Amygdala (tissue), 56 donors: Measurements from ENCODE around the gene TIMM17A.
A peak's percentile ranks its signal among the peaks of the same experiment; 100 is the strongest.
"Not testable (repeated sequence)": the region's sequence is repeated elsewhere in the genome, so short reads cannot be mapped to it uniquely, and the experiment has no call there.

Experiments used
- DNase-seq, 56 donors: peaks; one replicate each; lab custom pipeline; 2025; lab: John Stamatoyannopoulos, UW

Gene TIMM17A

DNA sequence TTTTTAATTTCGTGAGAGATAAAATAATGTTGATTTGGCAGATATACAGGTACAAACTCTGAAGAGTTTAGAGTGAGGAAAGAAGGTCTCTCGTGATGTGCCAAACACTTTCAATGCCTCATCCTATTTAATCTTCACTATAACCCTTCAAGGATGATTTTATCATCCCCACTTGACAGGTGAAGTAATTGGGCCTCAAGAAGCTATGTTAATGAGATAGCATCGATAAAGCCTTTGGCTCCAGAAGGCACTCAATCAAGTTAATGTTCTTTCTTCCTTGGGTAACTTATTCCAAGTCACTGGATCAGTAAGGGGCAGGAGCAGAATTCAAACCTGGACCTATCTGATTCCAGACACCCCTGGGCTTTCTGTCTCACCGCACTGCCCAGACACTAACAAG, 16.2 kb upstream of the TIMM17A start:
- no peak for DNase-seq

DNA sequence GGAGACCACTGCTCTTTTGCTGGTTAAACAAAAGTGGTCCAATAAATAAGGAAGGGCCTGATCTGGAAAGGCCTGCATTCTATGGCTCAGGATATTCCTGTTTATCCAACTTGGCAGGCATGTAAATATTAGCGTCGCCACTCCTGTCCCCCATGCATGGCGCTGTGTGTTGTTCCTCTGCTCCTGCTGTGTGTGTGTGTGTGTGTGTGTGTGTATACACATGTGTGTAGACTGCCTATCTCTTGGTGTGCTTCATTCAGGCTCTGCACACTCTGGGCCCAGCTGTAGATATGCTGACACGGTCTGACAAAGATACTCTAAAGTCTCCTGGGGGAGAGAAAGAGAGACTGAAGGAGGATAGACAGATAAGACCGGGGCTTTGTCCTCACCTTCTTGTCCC, 15.7 kb upstream of the TIMM17A start:
- no peak for DNase-seq

DNA sequence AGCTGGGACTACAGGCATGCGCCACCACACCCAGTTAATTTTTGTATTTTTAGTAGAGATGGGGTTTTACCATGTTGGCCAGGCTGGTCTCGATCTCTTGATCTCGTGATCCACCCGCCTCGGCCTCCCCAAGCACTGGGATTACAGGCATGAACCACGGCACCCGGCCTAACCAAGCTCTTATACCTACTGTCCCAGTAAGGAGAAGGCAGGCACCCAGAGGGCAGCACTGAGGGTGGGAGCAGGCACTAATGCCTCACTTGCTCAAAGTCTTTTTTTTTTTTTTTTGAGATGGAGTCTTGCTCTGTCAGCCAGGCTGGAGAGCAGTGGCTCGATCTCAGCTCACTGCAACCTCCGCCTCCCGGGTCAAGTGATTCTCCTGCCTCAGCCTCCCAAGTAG, 15.0 kb upstream of the TIMM17A start:
- DNase-seq = not testable (repeated sequence)

DNA sequence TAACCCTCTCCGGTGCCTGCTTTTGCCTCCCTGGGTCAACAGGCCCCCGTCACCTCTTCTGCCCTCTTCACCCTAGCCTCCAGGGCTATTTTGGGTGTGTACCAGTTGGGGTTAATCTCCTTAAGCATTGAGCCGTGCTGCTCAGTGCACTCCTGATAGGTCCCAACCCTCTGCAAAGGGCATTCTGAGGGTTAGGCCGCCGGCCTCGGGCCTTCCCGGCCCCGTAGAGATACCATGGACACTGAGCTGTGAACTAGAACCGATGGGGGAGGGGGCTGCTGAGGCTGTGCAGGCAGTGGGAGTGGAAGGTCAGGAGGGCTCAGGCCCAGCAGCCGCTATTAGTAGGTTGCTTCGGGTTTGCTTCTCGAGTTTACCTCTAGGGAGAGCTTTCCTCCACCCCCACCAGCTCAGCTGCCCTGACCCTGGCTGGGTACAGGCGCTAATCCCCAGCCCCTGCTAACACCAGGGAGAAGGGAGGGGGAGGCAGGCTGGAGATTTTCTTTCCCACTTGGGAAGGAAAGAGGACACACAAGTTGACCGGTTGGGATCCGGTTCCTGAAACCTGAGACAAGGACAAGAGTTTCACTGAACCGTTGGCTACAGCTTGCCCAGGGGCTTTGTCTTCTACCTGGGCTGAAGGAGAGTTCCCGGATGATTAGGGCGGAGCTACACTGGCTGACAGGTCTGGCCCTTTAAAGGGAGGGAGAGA, 13.7 kb upstream of the TIMM17A start:
- DNase-seq = no peak

DNA sequence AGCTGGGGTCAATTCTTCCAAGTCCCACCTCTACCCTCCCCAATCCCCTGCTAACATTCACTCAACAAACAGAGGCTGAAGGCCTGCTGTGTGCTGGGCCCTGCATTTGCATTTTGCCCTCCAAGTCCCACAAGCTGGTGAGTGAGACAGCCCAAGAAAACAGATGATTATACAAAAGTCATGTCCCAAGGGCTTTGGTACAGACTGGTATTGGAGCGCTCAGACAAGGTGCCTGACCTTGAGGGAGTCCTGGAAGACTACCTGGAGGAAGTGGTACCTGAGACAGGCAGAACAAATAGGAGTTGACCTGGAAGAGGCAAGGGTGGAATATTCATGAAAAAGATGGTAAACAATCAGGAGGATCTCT, 13.2 kb upstream of the TIMM17A start:
- no peak for DNase-seq

DNA sequence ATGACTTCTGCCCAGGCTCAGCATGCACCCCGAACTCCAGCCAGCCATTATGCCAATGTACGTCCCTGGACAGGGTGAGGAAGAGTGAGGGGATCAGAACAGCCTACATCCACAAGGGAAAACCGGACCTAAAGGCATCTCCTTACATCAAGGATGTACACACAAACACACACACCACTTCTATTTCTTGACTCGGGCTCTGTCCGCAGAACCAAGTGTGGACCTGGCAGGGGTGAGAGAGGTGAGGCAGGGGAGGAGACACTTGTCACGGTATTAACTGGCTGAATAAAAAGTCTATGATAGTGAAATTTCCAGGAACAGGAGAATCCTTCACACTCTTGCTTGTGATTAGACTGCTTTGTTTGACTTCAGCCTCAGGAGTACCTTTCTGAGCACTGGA, 11.3 kb upstream of the TIMM17A start:
- DNase-seq = no peak

DNA sequence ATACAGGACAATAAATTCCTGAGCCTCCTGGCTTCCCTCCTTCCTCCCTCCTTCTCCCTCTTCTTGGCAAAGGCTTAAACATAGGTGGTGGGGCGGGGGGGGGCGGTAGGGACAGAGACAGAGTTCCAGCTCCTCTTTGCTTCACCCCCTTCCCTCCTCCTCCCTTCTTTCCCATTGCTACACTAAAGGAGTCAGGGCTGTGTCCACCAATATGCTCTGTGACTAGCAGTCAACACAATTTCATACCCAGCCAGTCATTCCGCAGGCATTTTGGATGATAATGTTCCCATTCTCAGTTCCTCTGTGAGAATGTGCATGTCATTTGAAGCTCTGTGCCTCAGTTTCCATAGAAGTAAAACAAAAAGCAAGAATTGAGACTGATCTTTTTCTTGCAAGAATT, 10.7 kb upstream of the TIMM17A start:
- DNase-seq = no peak

DNA sequence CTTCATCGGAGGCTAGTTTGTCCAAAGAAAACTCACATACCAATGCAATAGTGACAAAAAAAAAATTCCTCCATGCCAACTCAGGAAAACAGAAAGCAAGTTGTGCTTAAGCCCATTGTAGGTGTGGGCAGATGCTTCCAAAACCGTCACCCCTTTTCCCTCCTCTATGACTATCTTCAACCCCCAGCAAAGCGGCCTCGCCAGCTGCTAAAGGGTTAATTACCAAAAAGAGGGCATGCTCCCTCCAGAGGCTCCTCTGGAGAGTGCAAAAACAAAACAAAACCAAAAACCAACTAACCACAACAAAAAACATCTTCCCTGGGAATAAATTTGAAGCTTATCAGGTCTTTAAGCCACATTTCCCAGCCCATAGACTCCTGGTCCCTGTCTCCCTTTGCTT, 10.1 kb upstream of the TIMM17A start:
- no peak for DNase-seq

DNA sequence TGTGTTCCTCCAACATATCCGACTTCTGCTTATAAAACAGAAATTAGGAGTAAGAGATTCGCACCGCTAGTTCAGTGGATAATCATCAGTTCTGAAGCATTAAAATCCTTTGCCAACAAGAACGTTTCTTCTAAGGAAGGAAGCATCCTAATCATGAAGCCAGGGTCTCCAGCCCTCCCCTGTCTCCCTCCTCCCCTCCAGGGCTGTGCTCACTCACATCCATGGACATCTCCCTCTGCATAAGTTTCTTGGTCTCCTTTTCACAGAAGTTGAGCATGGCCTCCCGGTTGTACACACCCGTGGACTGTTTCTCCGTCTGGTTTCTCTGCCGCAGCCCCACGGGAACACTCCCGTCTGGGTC, 9.5 kb upstream of the TIMM17A start:
- no peak for DNase-seq

DNA sequence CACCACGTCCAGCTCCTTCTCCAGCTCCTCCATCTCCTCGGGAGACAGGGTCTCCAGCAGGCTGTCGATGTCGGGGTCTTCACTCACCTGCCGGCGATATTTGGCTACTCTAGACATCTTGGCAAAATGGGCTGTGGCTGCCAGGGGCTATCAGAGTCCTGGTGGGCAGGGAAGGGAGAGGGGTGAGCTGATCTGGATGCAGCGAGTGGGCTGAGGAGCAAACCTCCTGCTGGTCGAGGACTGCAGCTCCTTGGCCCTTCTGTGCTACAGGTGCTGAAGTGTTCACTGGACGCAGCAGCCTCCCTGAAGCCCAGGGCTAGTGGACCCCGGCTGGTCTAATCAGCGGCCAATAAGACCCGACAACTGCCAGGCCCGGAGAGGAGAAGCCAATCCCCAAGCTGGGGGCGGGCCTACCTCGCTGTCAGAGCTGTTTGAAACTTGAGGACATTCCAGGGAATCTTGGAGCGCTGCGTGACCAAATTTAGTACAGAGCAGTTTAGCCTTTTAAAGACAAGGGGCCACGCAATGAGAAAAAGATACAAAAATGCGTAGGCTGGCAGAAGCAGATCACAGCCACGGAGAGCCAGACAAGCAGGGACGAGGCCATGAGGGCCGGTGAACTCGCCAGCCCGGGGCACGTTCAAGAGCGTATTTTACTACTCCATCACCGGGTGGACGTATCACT, 8.9 kb upstream of the TIMM17A start, which contains the start of gene LMOD1:
Gene LMOD1, minus strand, starts transcription at position 325 of the 685 bp plus-strand sequence. Its CDS starts 208 bp downstream, at position 117.
- peak in 48 of 56 donors; percentile 5 to 72 (median 37) for DNase-seq

DNA sequence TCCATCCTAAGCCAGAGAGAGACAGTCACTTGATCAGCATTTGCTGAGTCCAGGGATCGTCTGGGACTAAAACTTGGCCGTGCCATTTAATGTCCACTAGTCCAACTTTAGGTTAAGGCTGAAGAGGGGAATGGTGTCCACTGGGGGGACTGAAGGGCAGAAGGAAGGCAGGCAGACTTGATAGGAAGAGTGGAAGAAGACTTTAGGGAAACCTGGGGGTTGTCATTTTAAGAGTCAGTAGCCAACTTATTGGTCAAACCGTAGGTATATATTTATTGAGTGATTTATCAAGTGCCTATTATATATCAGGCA, 7.7 kb upstream of the TIMM17A start:
- DNase-seq = no peak

DNA sequence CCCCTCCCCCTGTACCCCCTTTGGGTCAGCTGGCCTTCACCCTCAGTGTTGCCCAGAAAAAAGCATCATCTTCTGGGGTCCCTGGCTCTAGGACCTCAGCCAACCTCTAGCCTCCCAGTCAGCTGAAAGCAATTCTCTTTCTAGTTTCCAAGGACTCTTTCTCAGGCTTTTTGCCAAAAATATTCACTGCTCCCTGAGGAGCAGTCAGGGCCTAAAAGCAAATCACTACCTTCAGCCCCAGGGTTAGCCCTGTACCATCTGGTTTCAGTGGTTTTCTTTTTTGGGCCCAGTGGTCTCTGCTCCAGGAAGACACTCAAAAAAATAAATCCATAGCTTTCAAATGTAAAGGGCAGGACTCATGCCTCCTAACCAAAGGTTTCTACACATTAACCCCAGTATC, 5.8 kb upstream of the TIMM17A start:
- DNase-seq = no peak

DNA sequence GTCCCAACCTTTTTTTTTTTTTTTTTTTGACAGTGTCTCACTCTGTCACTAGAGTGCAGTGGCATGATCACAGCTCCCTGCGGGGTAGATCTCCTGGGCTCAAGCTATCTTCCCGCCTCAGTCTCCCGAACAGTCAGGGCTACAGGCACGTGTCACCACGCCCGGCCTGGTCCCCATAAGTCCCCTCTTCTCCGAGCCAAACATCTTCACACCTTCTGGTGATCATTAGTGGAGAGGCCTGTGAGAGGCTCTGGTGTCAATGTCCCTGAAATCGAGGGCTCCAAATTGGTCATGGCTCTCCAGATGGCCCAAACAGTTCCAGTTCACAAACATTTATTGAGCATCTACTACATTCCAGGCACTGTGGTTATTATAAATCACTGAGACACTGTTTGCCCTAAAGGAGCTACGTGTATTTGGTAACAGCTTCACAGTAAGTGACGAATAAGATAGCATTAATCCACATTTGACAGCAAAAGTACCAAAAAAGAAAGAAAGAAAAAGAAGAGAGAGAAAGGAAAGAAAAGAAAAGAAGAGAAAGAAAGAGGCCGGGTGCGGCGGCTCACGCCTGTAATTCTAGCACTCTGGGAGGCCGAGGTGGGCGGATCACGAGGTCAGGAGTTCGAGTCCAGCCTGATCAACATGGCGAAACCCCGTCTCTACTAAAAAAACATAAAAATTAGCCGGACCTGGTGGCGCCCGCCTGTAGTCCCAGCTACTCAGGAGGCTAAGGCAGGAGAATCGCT, 867 bp upstream of the TIMM17A start:
- DNase-seq = peak in 1 of 56 donors; percentile 19

DNA sequence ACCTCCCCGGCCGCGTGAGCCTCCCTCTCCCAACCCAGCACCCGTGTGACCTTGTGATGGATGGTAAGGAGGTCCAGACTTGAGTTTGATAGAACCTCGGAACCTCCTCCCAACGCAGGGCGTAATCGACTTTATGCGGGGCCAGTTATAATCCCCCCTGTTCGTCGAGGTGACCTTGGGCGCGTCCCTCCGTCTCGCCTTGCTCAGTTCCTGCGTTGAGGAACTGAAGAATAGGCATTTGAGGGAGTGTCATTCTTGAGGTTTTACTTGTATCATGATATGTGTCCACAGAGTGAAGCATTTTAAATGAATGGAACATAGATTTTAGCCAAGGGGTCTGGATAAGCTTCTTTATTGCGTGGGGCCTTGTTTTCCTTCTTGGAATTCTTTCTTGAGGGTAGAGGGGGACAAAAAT, 433 bp downstream of the TIMM17A start:
- DNase-seq = no peak

DNA sequence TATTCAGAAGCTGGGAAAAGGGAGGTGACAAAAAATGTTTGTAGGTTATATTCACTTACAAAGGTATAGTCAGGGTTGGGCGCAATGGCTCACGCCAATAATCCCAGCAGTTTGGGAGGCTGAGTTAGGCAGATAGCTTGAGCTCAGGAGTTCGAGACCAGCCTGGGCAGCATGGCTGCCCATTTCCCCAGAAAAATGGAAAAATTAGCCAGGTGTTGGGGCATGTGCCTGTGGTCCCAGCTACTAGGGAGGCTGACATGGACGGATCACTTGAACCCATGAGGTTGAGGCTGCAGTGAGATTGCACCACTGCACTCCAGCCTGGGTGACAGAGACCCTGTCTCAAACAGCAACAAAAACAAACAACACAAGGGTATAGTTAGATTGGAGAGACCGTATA, 3.0 kb downstream of the TIMM17A start:
- DNase-seq = no peak

DNA sequence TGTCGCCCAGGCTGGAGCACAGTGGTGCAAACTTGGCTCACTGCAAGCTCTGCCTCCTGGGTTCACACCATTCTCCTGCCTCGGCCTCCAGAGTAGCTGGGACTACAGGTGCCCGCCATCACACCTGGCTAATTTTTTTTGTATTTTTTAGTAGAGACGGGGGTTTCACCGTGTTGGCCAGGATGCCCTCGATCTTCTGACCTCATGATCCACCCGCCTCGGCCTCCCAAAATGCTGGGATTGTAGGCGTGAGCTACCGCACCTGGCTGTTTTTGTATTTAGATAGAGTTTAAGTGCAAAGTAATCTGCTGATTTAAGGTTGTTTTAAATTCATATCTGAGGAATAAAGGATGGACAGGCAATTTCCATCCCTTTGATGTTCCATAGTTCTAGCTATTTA, 7.1 kb downstream of the TIMM17A start:
- not testable (repeated sequence) for DNase-seq

DNA sequence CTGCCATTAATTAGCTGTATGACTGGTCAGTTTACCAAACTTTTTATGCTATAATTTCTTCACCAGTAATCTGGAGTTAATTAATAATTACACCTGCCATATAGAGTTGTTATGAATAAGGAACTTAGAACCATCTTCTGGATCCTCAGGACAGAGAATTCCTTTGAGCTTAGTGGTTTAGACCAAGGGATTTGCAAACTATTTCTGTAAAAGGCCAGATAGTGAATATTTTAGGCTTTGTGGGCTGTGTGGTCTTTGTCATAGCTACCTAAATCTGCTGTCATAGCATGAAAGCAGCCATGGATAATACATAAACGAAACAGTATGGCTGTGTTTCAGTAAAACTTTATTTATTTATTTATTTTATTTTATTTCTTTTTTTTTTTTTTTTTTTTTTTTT, 9.0 kb downstream of the TIMM17A start:
- no peak for DNase-seq

DNA sequence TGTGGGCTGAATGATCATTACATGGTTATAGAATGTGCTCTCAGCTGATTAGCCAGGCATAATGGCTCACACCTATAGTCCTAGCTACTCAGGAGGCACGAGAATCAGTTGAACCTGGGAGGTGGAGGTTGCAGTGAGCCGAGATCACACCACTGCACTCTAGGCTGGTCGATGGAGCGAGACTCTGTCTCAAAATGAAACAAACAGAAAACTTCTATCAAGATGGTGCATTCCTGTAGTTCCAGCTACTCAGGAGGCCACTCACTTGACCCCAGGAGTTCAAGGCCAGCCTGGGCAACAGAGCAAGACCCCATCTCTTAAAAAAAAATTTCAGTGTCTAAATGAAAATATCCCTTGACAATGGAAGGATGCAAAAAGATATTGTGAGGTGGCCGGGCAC, 10.9 kb downstream of the TIMM17A start:
- DNase-seq = no peak

DNA sequence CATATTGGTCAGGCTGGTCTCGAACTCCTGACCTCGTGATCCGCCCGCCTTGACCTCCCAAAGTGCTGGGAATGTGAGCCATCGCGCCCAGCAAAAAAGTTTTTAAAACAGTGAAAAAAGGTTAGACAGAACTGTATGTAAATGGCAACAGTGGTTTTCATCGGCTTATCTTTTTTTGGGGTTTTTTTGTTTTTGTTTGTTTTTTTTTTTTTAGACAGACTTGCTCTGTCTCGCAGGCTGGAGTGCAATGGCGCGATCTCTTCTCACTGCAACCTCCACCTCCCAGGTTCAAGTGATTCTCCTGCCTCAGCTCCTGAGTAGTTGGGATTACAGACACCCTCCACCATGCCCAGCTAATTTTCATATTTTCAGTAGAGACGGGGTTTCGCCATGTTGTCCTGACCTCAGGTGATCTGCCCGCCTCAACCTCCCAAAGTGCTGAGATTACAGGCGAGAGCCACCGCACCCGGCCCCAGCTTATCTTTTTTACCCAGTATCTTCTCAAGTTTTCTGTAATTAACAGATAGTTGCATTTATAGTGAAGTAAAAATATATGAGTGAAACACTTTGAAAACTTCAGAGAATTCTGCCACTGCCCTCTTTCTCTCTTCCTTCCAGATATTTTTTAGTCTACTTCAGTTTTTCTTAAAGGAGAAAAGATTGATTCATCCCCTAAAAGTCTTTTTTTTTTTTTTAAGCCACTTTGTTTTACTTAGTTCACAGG, 13.1 kb downstream of the TIMM17A start:
- no peak for DNase-seq

DNA sequence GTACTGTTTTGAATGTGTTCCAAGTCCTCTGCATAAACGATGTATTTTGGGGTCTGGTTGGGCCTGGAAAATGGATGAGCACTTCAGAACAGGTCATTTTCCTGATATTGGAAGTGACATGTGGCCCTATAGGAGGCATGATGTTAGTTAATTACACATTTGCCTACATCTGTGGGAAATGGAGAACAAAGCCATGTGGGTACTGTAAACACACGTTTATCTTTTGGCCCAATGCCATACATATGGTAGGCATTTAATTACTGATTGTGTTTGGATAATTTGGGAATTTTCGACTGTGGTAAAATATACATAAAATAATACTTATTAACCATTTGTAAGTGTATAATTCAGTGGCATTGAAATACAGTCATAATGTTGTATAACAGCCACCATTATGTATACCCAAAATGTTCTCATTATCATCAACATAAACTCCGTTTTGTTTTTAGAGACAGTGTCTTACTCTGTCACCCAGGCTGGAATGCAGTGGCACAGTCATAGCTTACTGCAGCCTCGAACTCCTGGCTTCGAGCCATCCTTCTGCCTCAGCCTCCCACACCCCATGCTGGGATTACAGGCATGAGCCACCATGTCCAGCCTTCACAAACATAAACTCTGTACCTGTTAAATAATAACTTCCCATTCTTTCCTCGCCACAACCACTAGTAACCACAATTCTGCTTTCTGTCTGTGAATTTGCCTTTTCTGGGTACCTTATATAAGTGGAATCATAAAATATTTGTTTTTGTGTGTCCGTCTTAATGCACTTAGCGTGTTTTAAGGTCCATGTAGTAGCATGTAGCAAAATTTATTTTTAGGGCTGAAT, 15.2 kb downstream of the TIMM17A start:
- peak in 2 of 56 donors; percentile 4 to 9 for DNase-seq
